GM23248 (cell line): Measurements from ENCODE around the gene CEACAM4.

Experiments
- EZH2 ChIP-seq: fragments of 200-600 bp; sonication (generic); IDR thresholded peaks from 2 replicates; pipeline ENCODE4 v1.6.1; 2018; ENCODE audit warnings: antibody characterized with exemption, mild to moderate bottlenecking; ENCODE audit not compliant: insufficient read depth, poor library complexity, severe bottlenecking
- EZH2phosphoT487 ChIP-seq: fragments of 200-600 bp; sonication (generic); IDR thresholded peaks from 2 replicates; pipeline ENCODE4 v1.6.1; 2018; ENCODE audit warnings: antibody characterized with exemption, moderate library complexity, mild to moderate bottlenecking, low read depth; ENCODE audit not compliant: insufficient read depth

DNA sequence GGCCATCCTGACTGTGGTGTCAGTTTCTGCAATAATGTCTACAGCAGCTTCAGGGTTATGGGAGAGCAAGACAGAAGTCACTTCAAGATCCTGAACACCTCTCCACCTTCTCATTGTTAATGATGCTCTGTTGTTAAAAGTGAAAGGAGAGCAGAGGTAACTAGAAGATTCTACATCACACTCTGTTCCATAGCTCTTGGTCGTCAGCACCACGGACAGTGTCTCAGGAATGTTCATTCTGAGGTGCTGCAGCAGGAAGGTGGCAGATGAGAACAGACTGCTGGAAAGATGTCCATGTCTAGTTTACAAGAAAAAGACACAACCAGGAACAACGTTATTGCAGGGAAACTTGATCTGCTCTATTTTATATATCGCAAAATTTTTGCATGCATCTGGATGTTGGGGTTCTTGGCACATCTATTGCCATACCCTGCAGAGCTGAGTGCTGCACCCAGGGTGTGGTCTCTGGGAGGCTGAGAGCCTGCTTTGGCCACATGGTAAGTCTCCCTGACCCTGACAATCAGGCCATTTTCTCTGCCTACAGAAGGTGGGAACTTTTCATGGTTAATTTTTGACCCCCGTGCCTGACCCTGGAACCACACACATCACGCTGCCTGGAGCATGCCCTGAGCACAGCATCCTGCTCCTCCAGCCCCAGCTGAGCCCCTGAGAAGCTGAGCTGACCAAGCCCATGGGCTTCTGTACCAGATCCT lies 38.2 kb downstream of the CEACAM4 start:
- TF ChIP-seq EZH2phosphoT487 (no peak), EZH2 (no peak)
